OCI-LY1 (cell line): Measurements from ENCODE around the gene CCDC187.

Experiments used
- H2AFZ ChIP-seq: fragments of 200-600 bp; sonication (generic), shearing (Covaris generic); 2 replicates; pipeline ENCODE4 v1.6.0; 2014; ENCODE audit warnings: antibody characterized with exemption, mild to moderate bottlenecking, low read length
- H3F3A ChIP-seq: fragments of 200-600 bp; sonication (generic), shearing (Covaris generic); 2 replicates; pipeline ENCODE4 v1.6.0; 2014; ENCODE audit warnings: mild to moderate bottlenecking, antibody characterized with exemption, low read length, moderate library complexity; ENCODE audit not compliant: insufficient read depth
- H3K27ac ChIP-seq: fragments of 200-600 bp; sonication (generic); 2 replicates; pipeline ENCODE4 v1.5.1; 2014; ENCODE audit warnings: low read length, mixed run types, mild to moderate bottlenecking, low read depth; ENCODE audit not compliant: poor library complexity, severe bottlenecking
- H3K27me3 ChIP-seq: fragments of 200-600 bp; sonication (generic); 2 replicates; pipeline ENCODE4 v1.6.0; 2014; ENCODE audit warnings: antibody characterized with exemption, mild to moderate bottlenecking, low read length, moderate library complexity; ENCODE audit not compliant: insufficient read depth
- H3K36me3 ChIP-seq: fragments of 200-600 bp; sonication (generic); 2 replicates; pipeline ENCODE4 v1.6.1; 2014; ENCODE audit warnings: mild to moderate bottlenecking, antibody characterized with exemption, low read length, moderate library complexity, mixed read lengths; ENCODE audit not compliant: insufficient read depth
- H3K4me1 ChIP-seq: fragments of 200-600 bp; sonication (generic); 2 replicates; pipeline ENCODE4 v1.5.1; 2014; ENCODE audit warnings: mild to moderate bottlenecking, low read length, moderate library complexity; ENCODE audit not compliant: insufficient read depth, severe bottlenecking
- H3K4me2 ChIP-seq: fragments of 200-600 bp; sonication (generic), shearing (Covaris generic); 2 replicates; pipeline ENCODE4 v1.6.1; 2014; ENCODE audit warnings: low read length
- H3K4me3 ChIP-seq: fragments of 200-600 bp; sonication (generic); 2 replicates; pipeline ENCODE4 v1.5.1; 2014; ENCODE audit warnings: low read length, low read depth, mild to moderate bottlenecking, mixed read lengths; ENCODE audit not compliant: poor library complexity, severe bottlenecking
- H3K79me2 ChIP-seq: fragments of 200-600 bp; shearing (Covaris generic); 2 replicates; pipeline ENCODE4 v1.6.1; 2016; ENCODE audit warnings: mixed run types, low read length, mixed read lengths; ENCODE audit not compliant: insufficient read depth
- H3K9ac ChIP-seq: fragments of 200-600 bp; sonication (generic), shearing (Covaris generic); 2 replicates; pipeline ENCODE4 v1.6.1; 2014; ENCODE audit warnings: mild to moderate bottlenecking, low read length, mixed read lengths
- H3K9me2 ChIP-seq: fragments of 200-600 bp; sonication (generic), shearing (Covaris generic); 2 replicates; pipeline ENCODE4 v1.6.1; 2014; ENCODE audit warnings: low read depth, mild to moderate bottlenecking, low read length, mixed read lengths
- H3K9me3 ChIP-seq: fragments of 200-600 bp; shearing (Covaris generic); 2 replicates; pipeline ENCODE4 v1.6.1; 2014; ENCODE audit warnings: low read length, mixed read lengths
- H4K20me1 ChIP-seq: fragments of 200-600 bp; sonication (generic), shearing (Covaris generic); 2 replicates; pipeline ENCODE4 v1.6.0; 2016; ENCODE audit warnings: mild to moderate bottlenecking, low read length; ENCODE audit not compliant: insufficient read depth
- EZH2 ChIP-seq: fragments of 200-600 bp; sonication (generic), shearing (Covaris generic); IDR thresholded peaks from 2 replicates; pipeline ENCODE4 v1.8.0; 2017; ENCODE audit warnings: borderline replicate concordance, mixed run types, mild to moderate bottlenecking, antibody characterized with exemption, low read length, moderate library complexity, mixed read lengths
- TF ChIP-seq, protein P1 (sequence below): fragments of 200-600 bp; sonication (generic), shearing (Covaris generic); IDR thresholded peaks from 2 replicates; pipeline ENCODE4 v1.5.1; 2017; ENCODE audit warnings: mild to moderate bottlenecking, antibody characterized with exemption, low read length, moderate library complexity, mixed read lengths

The CCDC187 gene

DNA sequence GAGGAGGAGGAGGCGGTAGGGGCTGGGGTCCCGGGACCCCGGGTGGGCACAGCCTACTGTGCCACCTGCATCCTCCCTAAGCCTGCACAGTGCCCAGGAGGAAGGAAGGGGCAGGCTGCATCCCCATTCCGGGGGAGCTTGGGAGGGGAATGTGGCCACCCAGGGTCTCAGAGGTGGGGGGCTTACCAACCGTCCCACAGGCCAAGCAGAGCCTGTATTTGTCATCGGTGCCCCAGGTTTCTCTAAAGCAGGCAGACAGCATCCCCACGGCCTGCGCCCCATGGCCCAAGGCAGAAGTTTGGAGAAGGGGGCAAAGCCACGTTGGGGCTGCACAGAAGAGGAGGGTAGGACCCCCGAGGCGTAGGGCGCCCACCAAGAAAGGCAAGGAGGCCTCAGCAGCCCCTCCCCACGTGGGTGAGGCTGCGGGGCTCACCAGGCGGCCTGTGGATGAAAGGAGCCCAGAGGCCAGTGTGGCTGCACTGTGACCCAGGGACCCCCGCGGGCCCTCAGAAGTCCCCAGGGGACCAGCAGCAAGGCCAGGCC is 22.9 kb upstream of the CCDC187 start:
- no peak overlapping the region for H3K4me2 ChIP-seq
- no peaks in the 10 kb centered on the region for H3K79me2 ChIP-seq
- H3K4me1 ChIP-seq, result no peaks in the 10 kb centered on the region
- no peaks in the 10 kb centered on the region for H3F3A ChIP-seq
- no peak overlapping the region for H3K4me3 ChIP-seq
- H3K9me3 ChIP-seq, result no peaks in the 10 kb centered on the region
- H3K9ac ChIP-seq, result no peak overlapping the region
- no peaks in the 10 kb centered on the region for H3K36me3 ChIP-seq
- no peaks in the 10 kb centered on the region for H3K9me2 ChIP-seq
- no peak overlapping the region for H2AFZ ChIP-seq
- no peak overlapping the region for H3K27ac ChIP-seq
- TF ChIP-seq, protein P1, sequence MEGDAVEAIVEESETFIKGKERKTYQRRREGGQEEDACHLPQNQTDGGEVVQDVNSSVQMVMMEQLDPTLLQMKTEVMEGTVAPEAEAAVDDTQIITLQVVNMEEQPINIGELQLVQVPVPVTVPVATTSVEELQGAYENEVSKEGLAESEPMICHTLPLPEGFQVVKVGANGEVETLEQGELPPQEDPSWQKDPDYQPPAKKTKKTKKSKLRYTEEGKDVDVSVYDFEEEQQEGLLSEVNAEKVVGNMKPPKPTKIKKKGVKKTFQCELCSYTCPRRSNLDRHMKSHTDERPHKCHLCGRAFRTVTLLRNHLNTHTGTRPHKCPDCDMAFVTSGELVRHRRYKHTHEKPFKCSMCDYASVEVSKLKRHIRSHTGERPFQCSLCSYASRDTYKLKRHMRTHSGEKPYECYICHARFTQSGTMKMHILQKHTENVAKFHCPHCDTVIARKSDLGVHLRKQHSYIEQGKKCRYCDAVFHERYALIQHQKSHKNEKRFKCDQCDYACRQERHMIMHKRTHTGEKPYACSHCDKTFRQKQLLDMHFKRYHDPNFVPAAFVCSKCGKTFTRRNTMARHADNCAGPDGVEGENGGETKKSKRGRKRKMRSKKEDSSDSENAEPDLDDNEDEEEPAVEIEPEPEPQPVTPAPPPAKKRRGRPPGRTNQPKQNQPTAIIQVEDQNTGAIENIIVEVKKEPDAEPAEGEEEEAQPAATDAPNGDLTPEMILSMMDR, result no peak
- TF ChIP-seq EZH2, result no peak
- no peaks in the 10 kb centered on the region for H4K20me1 ChIP-seq
- peaks cover 6% of the 10 kb centered on the region; the same call in 1 of the 2 replicates for H3K27me3 ChIP-seq

DNA sequence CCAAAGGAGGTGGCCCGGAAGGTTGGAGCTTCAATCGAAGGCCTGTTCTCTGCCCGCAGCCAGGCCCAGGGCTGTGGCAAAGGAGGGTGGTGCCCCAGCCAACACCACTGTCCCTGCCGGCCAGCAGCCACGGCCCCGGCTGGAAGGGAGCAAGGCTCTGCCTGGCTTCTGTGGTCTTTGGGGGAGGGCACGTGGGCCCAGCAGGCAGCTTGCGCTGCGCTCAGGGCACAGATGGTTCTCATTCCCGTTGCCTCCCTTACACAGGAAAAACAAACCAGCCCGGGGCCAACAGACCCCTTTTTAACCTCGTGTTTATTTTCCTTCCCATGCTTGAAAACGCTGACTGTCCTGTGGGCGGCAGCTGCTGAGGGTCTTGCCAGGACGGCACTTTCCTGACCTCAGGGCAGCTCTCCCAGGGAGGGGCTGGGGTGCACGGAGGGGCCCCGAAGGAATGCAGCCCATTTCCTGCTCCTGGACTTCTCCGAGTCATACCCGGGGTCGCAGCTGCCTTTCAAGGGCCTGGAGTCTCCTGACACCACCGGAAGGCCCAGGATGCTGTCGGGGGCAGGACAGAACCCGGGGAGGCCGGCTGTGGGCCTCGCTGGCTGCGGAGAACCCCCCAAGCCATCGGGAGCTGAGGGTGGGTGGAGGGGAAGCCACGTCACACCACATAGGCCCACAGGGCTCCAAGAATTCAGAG is 22.3 kb upstream of the CCDC187 start:
- no peaks in the 10 kb centered on the region for H3K4me1 ChIP-seq

DNA sequence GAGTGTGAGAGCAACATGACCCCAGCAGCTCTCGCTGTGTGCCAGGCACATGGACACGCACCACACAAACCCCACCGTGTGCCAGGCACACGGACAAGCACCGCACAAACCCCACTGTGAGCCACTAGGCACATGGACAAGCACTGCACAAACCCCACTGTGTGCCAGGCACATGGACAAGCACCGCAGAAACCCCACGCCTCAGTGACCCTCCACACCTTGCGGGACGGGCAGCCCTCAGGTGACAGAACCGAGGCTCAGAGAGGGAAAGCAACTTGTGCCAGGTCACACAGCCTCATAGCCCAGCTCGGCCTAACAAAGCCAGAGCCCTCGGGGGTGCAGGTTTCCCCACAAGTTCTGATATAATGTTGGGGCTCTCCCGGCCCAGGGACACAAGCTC is 21.5 kb upstream of the CCDC187 start:
- H4K20me1 ChIP-seq, result no peaks in the 10 kb centered on the region
- no peaks in the 10 kb centered on the region for H3F3A ChIP-seq
- H3K9me3 ChIP-seq, result no peaks in the 10 kb centered on the region
- H3K9me2 ChIP-seq, result no peaks in the 10 kb centered on the region
- TF ChIP-seq, protein P1, result no peak
- TF ChIP-seq EZH2, result no peak
- H3K9ac ChIP-seq, result no peak overlapping the region
- H3K27me3 ChIP-seq, result peaks cover 6% of the 10 kb centered on the region; the same call in 1 of the 2 replicates
- H3K79me2 ChIP-seq, result no peaks in the 10 kb centered on the region
- H3K36me3 ChIP-seq, result no peaks in the 10 kb centered on the region; the same call in 1 of the 2 replicates
- H3K4me2 ChIP-seq, result no peak overlapping the region
- H3K27ac ChIP-seq, result no peak overlapping the region
- no peaks in the 10 kb centered on the region for H3K4me1 ChIP-seq
- no peak overlapping the region for H3K4me3 ChIP-seq
- H2AFZ ChIP-seq, result no peak overlapping the region

More for the DNA sequence above, 22.3 kb upstream of the CCDC187 start:
- no peak overlapping the region for H3K4me2 ChIP-seq
- H3F3A ChIP-seq, result no peaks in the 10 kb centered on the region
- no peaks in the 10 kb centered on the region for H4K20me1 ChIP-seq
- H3K36me3 ChIP-seq, result no peaks in the 10 kb centered on the region; the same call in 1 of the 2 replicates
- no peak overlapping the region for H3K4me3 ChIP-seq
- H3K27ac ChIP-seq, result no peak overlapping the region
- peaks cover 6% of the 10 kb centered on the region; the same call in 1 of the 2 replicates for H3K27me3 ChIP-seq
- H3K9me2 ChIP-seq, result no peaks in the 10 kb centered on the region
- no peak for TF ChIP-seq EZH2
- TF ChIP-seq, protein P1, result no peak
- H3K9ac ChIP-seq, result no peak overlapping the region
- no peaks in the 10 kb centered on the region for H3K79me2 ChIP-seq
- H2AFZ ChIP-seq, result no peak overlapping the region
- H3K9me3 ChIP-seq, result no peaks in the 10 kb centered on the region
